ENCODE measurements around the gene MACROD2. TPM values are rescaled to one million over a fixed set of nuclear protein-coding genes. Genes with fewer than 3 reads are reported as not detected.

The MACROD2 gene
- total RNA-seq, 2 donors from 2014 or later = 8.3 to 21.8 TPM

DNA sequence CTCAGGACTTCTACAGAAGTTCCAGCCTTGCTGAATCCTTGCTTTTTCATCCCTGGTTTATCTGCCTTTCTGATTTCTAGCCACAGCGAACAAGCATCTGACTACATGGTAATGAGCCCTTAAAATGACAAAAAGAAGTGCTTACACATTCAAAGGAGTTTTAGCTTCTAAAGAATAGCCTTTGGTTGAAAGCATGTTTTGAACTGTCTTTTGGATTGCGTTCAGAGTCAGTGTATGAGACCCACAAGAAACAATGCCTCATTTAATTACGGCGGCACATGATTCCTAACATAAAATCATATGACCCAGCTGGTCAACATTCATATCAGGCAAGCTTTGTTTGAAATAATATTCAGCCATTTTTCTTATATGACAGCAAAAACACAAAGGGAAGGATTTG lies 1793.8 kb downstream of the MACROD2 start:
- no peak overlapping the region for H3K4me3 ChIP-seq
- peaks cover 5% of the 10 kb centered on the region for H3K4me1 ChIP-seq
- ATAC-seq (no peak), DNase-seq (peak in 1 of 4 donors; percentile 5)
- peak overlapping the region in 1 of 4 donors; percentile 7 for H3K27ac ChIP-seq
- no peaks in the 10 kb centered on the region for H3K9me3 ChIP-seq
- intact Hi-C loops (cut with DNase I) = no loop called here
- 23 to 30% methylated on average over 4 of the region's 4 CpGs for WGBS, 2 donors
- H3K27me3 ChIP-seq = no peaks in the 10 kb centered on the region
- TF ChIP-seq, protein P1, sequence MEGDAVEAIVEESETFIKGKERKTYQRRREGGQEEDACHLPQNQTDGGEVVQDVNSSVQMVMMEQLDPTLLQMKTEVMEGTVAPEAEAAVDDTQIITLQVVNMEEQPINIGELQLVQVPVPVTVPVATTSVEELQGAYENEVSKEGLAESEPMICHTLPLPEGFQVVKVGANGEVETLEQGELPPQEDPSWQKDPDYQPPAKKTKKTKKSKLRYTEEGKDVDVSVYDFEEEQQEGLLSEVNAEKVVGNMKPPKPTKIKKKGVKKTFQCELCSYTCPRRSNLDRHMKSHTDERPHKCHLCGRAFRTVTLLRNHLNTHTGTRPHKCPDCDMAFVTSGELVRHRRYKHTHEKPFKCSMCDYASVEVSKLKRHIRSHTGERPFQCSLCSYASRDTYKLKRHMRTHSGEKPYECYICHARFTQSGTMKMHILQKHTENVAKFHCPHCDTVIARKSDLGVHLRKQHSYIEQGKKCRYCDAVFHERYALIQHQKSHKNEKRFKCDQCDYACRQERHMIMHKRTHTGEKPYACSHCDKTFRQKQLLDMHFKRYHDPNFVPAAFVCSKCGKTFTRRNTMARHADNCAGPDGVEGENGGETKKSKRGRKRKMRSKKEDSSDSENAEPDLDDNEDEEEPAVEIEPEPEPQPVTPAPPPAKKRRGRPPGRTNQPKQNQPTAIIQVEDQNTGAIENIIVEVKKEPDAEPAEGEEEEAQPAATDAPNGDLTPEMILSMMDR (IDR thresholded peaks at IDR 0.05) = no peak
- TF ChIP-seq POLR2A (IDR thresholded peaks at IDR 0.05) = no peak
- no peaks in the 10 kb centered on the region for H3K36me3 ChIP-seq (replicated peaks in 1 of 2; ENCODE audit: insufficient read depth in 1 of 2, low read depth in 2 of 2)

GRCh38 chr20:15792855-15793254 lies 1797.5 kb downstream of the MACROD2 start:
- intact Hi-C loops (cut with DNase I) = no loop called here
- Histone ChIP-seq H3K27ac (no peak overlapping the region), H3K36me3 (replicated peaks in 1 of 2; ENCODE audit: insufficient read depth in 1 of 2, low read depth in 2 of 2) (no peaks in the 10 kb centered on the region), H3K4me3 (no peak overlapping the region), H3K4me1 (peaks cover 5% of the 10 kb centered on the region), H3K9me3 (no peaks in the 10 kb centered on the region), H3K27me3 (no peaks in the 10 kb centered on the region)
- DNase-seq = no peak
- no peak for ATAC-seq
- WGBS, 2 donors = 79 to 86% methylated on average over 7 of the region's 7 CpGs
- no peak for TF ChIP-seq POLR2A (IDR thresholded peaks at IDR 0.05)
- TF ChIP-seq, protein P1 (IDR thresholded peaks at IDR 0.05) = no peak

- no peak overlapping the region for H3K27ac ChIP-seq
- TF ChIP-seq, protein P1 (IDR thresholded peaks at IDR 0.05) = no peak
- TF ChIP-seq POLR2A (IDR thresholded peaks at IDR 0.05) = no peak
- no peaks in the 10 kb centered on the region for H3K9me3 ChIP-seq
- intact Hi-C loops (cut with DNase I) = no loop called here
- no peak for ATAC-seq
- H3K4me3 ChIP-seq = no peak overlapping the region
- H3K4me1 ChIP-seq = no peaks in the 10 kb centered on the region
- WGBS, 2 donors = 94 to 96% methylated on average over 5 of the region's 5 CpGs
- no peaks in the 10 kb centered on the region for H3K27me3 ChIP-seq
- no peak for DNase-seq
- no peaks in the 10 kb centered on the region for H3K36me3 ChIP-seq (replicated peaks in 1 of 2; ENCODE audit: insufficient read depth in 1 of 2, low read depth in 2 of 2)
Observed at GRCh38 chr20:15794409-15794808, 1799.1 kb downstream of the MACROD2 start.

GRCh38 chr20:15795305-15796019 lies 1800.1 kb downstream of the MACROD2 start:
- TF ChIP-seq, protein P1 (IDR thresholded peaks at IDR 0.05) = no peak
- TF ChIP-seq POLR2A (IDR thresholded peaks at IDR 0.05) = no peak
- Histone ChIP-seq H3K27ac (no peak overlapping the region), H3K4me3 (no peak overlapping the region), H3K36me3 (replicated peaks in 1 of 2; ENCODE audit: insufficient read depth in 1 of 2, low read depth in 2 of 2) (no peaks in the 10 kb centered on the region), H3K4me1 (no peaks in the 10 kb centered on the region), H3K9me3 (no peaks in the 10 kb centered on the region), H3K27me3 (no peaks in the 10 kb centered on the region)
- intact Hi-C loops (cut with DNase I) = no loop called here
- no peak for DNase-seq
- 84 to 89% methylated on average over 10 of the region's 10 CpGs for WGBS, 2 donors
- no peak for ATAC-seq

DNA sequence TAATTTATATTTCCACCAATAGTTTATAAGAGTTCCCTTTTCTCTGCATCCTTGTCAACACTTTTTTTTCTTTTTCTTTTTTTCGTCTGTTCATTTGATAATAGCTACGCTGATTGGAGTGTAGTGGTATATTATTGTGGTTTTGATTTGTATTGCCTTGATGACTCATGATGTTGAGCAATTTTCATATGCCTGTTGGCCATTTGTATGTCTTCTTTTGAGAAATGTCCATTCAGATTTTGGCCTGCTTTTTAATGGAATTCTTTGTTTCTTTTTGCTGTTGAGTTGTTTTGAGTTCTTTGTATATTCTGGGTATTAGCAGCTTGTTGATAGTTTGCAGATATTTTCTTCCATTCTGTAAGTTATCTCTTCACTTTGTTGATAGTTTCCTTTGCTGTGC lies 1804.6 kb downstream of the MACROD2 start:
- Histone ChIP-seq H3K27me3 (no peaks in the 10 kb centered on the region), H3K4me1 (no peaks in the 10 kb centered on the region), H3K36me3 (replicated peaks in 1 of 2; ENCODE audit: insufficient read depth in 1 of 2, low read depth in 2 of 2) (no peaks in the 10 kb centered on the region), H3K27ac (no peak overlapping the region), H3K4me3 (no peak overlapping the region), H3K9me3 (no peaks in the 10 kb centered on the region)
- intact Hi-C loops (cut with DNase I) = no loop called here
- ATAC-seq (no peak), DNase-seq (no peak)
- WGBS, 2 donors = 71 to 81% methylated on average over 2 of the region's 2 CpGs
- TF ChIP-seq, protein P1 (IDR thresholded peaks at IDR 0.05) = no peak
- TF ChIP-seq POLR2A (IDR thresholded peaks at IDR 0.05) = no peak

All from body of pancreas (tissue), 4 donors.